Parathyroid adenoma (tissue), 2 donors: ENCODE data around the gene SLC17A7.

Experiments used
- H2AFZ ChIP-seq: fragments of 300-600 bp; sonication (generic); one replicate; pipeline ENCODE4 v1.7.0; 2017; ENCODE audit warnings: antibody characterized with exemption, mild to moderate bottlenecking
- H3K27ac ChIP-seq: fragments of 300-600 bp; sonication (generic); one replicate; pipeline ENCODE4 v1.7.0; 2017
- H3K27me3 ChIP-seq: fragments of 300-600 bp; sonication (generic); one replicate; pipeline ENCODE4 v1.7.0; 2017; ENCODE audit warnings: low read length; ENCODE audit not compliant: control insufficient read depth, insufficient read depth
- H3K36me3 ChIP-seq: fragments of 300-600 bp; sonication (generic); one replicate; pipeline ENCODE4 v1.7.0; 2017; ENCODE audit warnings: low read length; ENCODE audit not compliant: control insufficient read depth, insufficient read depth
- H3K4me1 ChIP-seq: fragments of 300-600 bp; sonication (generic); one replicate; pipeline ENCODE4 v1.7.0; 2017; ENCODE audit warnings: control low read depth
- H3K4me2 ChIP-seq: fragments of 300-600 bp; sonication (generic); one replicate; pipeline ENCODE4 v1.7.0; 2017; ENCODE audit warnings: low read length
- H3K4me3 ChIP-seq: fragments of 300-600 bp; sonication (generic); one replicate; pipeline ENCODE4 v1.7.0; 2017; ENCODE audit warnings: low read depth, low read length
- H3K79me2 ChIP-seq: fragments of 300-600 bp; sonication (generic); one replicate; pipeline ENCODE4 v1.7.0; 2017; ENCODE audit warnings: control low read depth
- H3K9ac ChIP-seq: fragments of 300-600 bp; sonication (generic); one replicate; pipeline ENCODE4 v1.7.0; 2017; ENCODE audit warnings: mild to moderate bottlenecking
- H3K9me3 ChIP-seq: fragments of 300-600 bp; sonication (generic); one replicate; pipeline ENCODE4 v1.7.0; 2017; ENCODE audit warnings: low read length; ENCODE audit not compliant: control insufficient read depth
- TF ChIP-seq, protein P1 (sequence below): fragments of 300-600 bp; sonication (generic); IDR thresholded peaks from one replicate; pipeline ENCODE4 v1.7.0; 2017; ENCODE audit warnings: antibody characterized with exemption, mild to moderate bottlenecking
- donor health status: primary hyperparathyroidism.

Gene SLC17A7

DNA sequence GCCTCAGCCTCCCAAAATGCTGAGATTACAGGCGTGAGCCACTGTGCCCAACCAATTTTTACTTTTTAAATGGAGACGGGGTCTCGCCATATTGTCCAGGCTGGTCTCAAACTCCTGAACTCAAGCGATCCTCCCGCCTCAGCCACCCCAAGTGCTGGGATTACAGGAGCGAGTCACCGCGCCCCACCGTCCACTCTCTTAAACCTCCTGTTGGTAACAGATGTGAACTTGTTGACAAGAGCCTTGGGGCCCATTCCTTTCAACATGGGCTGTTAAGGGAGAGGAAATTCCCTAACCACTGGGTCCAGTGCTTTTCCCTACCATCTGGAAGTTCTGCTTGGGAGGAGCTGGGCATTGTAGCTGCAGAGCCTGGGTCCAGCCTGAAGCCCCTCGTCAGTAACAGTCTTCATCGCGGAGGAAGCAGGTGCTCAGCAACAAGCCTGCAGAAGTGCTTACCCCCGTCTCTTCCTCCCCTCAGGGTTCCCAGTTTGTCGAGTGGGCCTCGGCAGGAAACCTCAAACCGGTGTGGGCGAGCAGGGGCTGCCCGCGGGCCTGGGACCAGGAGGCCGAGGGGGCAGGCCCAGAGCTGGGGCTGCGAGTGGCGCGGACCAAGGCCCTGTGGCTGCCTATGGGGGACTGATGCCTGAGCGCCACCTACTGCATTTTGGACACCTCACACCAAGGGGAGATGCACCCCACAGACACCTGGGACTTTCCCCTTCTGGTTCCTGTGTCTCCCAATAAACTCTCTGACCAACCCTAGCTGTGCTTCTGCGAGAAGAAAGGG is 28.7 kb upstream of the SLC17A7 start:
- H3K9ac ChIP-seq: no peak overlapping the region
- H3K27ac ChIP-seq: no peak overlapping the region

GRCh38 chr19:49468746-49469447 is 27.6 kb upstream of the SLC17A7 start:
- H3K4me1 ChIP-seq: peaks cover 4% of the 10 kb centered on the region
- no peaks in the 10 kb centered on the region for H3K36me3 ChIP-seq
- no peaks in the 10 kb centered on the region for H3K9me3 ChIP-seq
- TF ChIP-seq, protein P1, sequence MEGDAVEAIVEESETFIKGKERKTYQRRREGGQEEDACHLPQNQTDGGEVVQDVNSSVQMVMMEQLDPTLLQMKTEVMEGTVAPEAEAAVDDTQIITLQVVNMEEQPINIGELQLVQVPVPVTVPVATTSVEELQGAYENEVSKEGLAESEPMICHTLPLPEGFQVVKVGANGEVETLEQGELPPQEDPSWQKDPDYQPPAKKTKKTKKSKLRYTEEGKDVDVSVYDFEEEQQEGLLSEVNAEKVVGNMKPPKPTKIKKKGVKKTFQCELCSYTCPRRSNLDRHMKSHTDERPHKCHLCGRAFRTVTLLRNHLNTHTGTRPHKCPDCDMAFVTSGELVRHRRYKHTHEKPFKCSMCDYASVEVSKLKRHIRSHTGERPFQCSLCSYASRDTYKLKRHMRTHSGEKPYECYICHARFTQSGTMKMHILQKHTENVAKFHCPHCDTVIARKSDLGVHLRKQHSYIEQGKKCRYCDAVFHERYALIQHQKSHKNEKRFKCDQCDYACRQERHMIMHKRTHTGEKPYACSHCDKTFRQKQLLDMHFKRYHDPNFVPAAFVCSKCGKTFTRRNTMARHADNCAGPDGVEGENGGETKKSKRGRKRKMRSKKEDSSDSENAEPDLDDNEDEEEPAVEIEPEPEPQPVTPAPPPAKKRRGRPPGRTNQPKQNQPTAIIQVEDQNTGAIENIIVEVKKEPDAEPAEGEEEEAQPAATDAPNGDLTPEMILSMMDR: no peak
- H2AFZ ChIP-seq: no peak overlapping the region
- H3K79me2 ChIP-seq: no peaks in the 10 kb centered on the region
- H3K4me3 ChIP-seq: no peak overlapping the region
- H3K27me3 ChIP-seq: no peaks in the 10 kb centered on the region
- H3K9ac ChIP-seq: no peak overlapping the region
- H3K4me2 ChIP-seq: no peak overlapping the region
- peak overlapping the region; percentile 43 for H3K27ac ChIP-seq

More for the DNA sequence above, 28.7 kb upstream of the SLC17A7 start:
- H3K4me3 ChIP-seq: no peak overlapping the region
- no peak overlapping the region for H3K4me2 ChIP-seq
- no peaks in the 10 kb centered on the region for H3K27me3 ChIP-seq
- H3K4me1 ChIP-seq: peaks cover 4% of the 10 kb centered on the region
- H3K36me3 ChIP-seq: no peaks in the 10 kb centered on the region
- no peak overlapping the region for H2AFZ ChIP-seq
- no peaks in the 10 kb centered on the region for H3K9me3 ChIP-seq
- TF ChIP-seq, protein P1: no peak
- no peaks in the 10 kb centered on the region for H3K79me2 ChIP-seq

DNA sequence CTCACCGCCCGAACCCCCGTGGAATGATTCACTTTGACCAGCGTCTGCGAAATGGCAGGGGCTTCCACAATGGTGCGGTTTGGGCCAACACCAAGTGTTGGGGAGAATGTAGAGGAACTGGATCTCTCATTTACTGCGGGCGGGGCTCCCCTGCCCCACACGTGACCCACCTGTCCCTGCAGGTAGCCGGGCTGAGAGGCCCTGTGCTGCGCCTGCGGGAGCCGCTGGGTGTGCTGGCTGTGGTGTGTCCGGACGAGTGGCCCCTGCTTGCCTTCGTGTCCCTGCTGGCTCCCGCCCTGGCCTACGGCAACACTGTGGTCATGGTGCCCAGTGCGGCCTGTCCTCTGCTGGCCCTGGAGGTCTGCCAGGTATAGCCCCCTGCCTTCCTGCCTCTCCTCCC is 26.9 kb upstream of the SLC17A7 start:
- peak overlapping the region; percentile 43 for H3K27ac ChIP-seq
- H2AFZ ChIP-seq: no peak overlapping the region
- no peaks in the 10 kb centered on the region for H3K36me3 ChIP-seq
- no peaks in the 10 kb centered on the region for H3K27me3 ChIP-seq
- no peak overlapping the region for H3K9ac ChIP-seq
- no peaks in the 10 kb centered on the region for H3K79me2 ChIP-seq
- no peak overlapping the region for H3K4me2 ChIP-seq
- no peak overlapping the region for H3K4me3 ChIP-seq
- no peaks in the 10 kb centered on the region for H3K9me3 ChIP-seq
- TF ChIP-seq, protein P1: no peak
- H3K4me1 ChIP-seq: no peaks in the 10 kb centered on the region

- H3K9me3 ChIP-seq: no peaks in the 10 kb centered on the region
- H3K4me1 ChIP-seq: no peaks in the 10 kb centered on the region
These were observed 24.0 kb upstream of the SLC17A7 start for GRCh38 chr19:49465371-49465770.

More at GRCh38 chr19:49465371-49465770, 24.0 kb upstream of the SLC17A7 start:
- Histone ChIP-seq H3K4me2 (no peak overlapping the region), H3K27me3 (no peaks in the 10 kb centered on the region), H3K79me2 (no peaks in the 10 kb centered on the region), H2AFZ (no peak overlapping the region), H3K4me3 (no peak overlapping the region), H3K27ac (no peak overlapping the region), H3K9ac (no peak overlapping the region), H3K36me3 (no peaks in the 10 kb centered on the region)
- TF ChIP-seq, protein P1: no peak
